Raji (cell line): Measurements from ENCODE around the gene TRIM63.

ENCODE experiments used
- POLR2A ChIP-seq: IDR thresholded peaks from 2 replicates; pipeline ENCODE4 v1.6.1; 2011; ENCODE audit warnings: low read depth, low read length, control low read depth; ENCODE audit not compliant: insufficient read depth

The TRIM63 gene

GRCh38 chr1:26003756-26004155 is 63.7 kb downstream of the TRIM63 start:
- no peak for TF ChIP-seq POLR2A

- TF ChIP-seq POLR2A, result no peak
Measured at GRCh38 chr1:26003262-26003661, 64.2 kb downstream of the TRIM63 start.
